ENCODE results near the gene MED8. TPM values are rescaled to one million over a fixed set of nuclear protein-coding genes. Genes with fewer than 3 reads are reported as not detected.

Gene MED8
- total and polyA plus RNA-seq, 2 of the 8 experiments (the other 6 are each of a cell fraction or from before 2014, with no cell fraction given): 7.0 to 20.6 TPM

DNA sequence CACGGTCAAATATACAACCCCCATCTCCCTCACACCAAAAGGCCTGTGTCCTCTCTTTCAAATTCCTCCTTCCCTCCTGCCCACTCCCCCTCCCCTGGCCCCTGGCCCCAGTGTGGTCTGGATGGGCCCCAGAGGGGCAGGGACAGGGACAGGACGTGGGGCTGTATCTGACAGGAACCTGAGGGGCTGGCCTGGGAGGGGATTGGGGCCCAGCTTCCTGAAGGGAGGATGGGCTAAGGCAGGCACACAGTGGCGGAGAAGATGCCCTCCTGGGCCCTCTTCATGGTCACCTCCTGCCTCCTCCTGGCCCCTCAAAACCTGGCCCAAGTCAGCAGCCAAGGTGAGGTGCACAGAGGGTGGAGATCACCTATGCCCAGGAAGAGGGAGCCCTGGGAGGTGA, 52.0 kb downstream of the MED8 start, which contains the start of gene MPL (continued):
- TF ChIP-seq RFX5 (IDR thresholded peaks at IDR 0.05; ENCODE audit: borderline replicate concordance, low read depth, low read length) (no peak), FOSL1 (IDR thresholded peaks at IDR 0.05; ENCODE audit: insufficient read depth, low read depth, low read length) (no peak), EGR1 (IDR thresholded peaks at IDR 0.05; ENCODE audit: borderline replicate concordance, low read depth, low read length) (no peak), TAF7 (optimal IDR thresholded peaks at IDR 0.05; ENCODE audit: borderline replicate concordance, low read depth, low read length) (no peak), TAF1 (IDR thresholded peaks at IDR 0.05; ENCODE audit: low read depth, low read length) (no peak), TBP (IDR thresholded peaks at IDR 0.05; ENCODE audit: low read depth, low read length) (no peak), POU5F1 (IDR thresholded peaks at IDR 0.05; ENCODE audit: low read depth, low read length) (no peak)
- TF ChIP-seq, protein P1, sequence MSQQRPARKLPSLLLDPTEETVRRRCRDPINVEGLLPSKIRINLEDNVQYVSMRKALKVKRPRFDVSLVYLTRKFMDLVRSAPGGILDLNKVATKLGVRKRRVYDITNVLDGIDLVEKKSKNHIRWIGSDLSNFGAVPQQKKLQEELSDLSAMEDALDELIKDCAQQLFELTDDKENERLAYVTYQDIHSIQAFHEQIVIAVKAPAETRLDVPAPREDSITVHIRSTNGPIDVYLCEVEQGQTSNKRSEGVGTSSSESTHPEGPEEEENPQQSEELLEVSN (IDR thresholded peaks at IDR 0.05): no peak

Measured in H1 (cell line).